ENCODE results near the gene GRIN1.

- TF ChIP-seq CTCF (IDR thresholded peaks at IDR 0.05; ENCODE audit: insufficient read depth, low read length, poor library complexity, severe bottlenecking) (no peak), EZH2phosphoT487 (conservative IDR thresholded peaks at IDR 0.05; ENCODE audit: low read length) (no peak)
Measured at GRCh38 chr9:137205126-137206069, 66.4 kb downstream of the GRIN1 start, which contains the start of the genes NDOR1 and TMEM203.

Measured in SU-DHL-6 (cell line).